Mesodermal cell (in vitro differentiated cells): ENCODE data around the gene TBC1D17.

ENCODE experiments used
- H3K27ac ChIP-seq: 2 replicates; pipeline ENCODE4 v1.7.0; 2013; ENCODE audit warnings: mild to moderate bottlenecking, low read depth, low read length, moderate library complexity; ENCODE audit not compliant: severe bottlenecking
- H3K36me3 ChIP-seq: 2 replicates; pipeline ENCODE4 v1.7.1; 2013; ENCODE audit warnings: mild to moderate bottlenecking, low read length, moderate library complexity; ENCODE audit not compliant: control insufficient read depth, insufficient read depth
- H3K4me1 ChIP-seq: one replicate; pipeline ENCODE4 v1.7.1; 2013; ENCODE audit warnings: mild to moderate bottlenecking, low read length; ENCODE audit not compliant: insufficient read depth, control insufficient read depth, poor library complexity, severe bottlenecking
- H3K4me3 ChIP-seq: 2 replicates; pipeline ENCODE4 v1.7.0; 2013; ENCODE audit warnings: low read length, control low read depth, mild to moderate bottlenecking; ENCODE audit not compliant: insufficient read depth, poor library complexity, severe bottlenecking; ENCODE audit errors: extremely low read depth
- H3K9me3 ChIP-seq: 2 replicates; pipeline ENCODE4 v1.7.1; 2013; ENCODE audit warnings: mild to moderate bottlenecking, low read length, moderate library complexity; ENCODE audit not compliant: control insufficient read depth
- WGBS, 2 experiments: methylation state at CpG; one replicate each; pipeline ENCODE4 v1.1.5; 2013; ENCODE audit warnings: missing lambda C conversion rate in 2 of 2; ENCODE audit not compliant: insufficient coverage in 2 of 2; 5-methylcytosine and 5-hydroxymethylcytosine counted together

Gene TBC1D17

DNA sequence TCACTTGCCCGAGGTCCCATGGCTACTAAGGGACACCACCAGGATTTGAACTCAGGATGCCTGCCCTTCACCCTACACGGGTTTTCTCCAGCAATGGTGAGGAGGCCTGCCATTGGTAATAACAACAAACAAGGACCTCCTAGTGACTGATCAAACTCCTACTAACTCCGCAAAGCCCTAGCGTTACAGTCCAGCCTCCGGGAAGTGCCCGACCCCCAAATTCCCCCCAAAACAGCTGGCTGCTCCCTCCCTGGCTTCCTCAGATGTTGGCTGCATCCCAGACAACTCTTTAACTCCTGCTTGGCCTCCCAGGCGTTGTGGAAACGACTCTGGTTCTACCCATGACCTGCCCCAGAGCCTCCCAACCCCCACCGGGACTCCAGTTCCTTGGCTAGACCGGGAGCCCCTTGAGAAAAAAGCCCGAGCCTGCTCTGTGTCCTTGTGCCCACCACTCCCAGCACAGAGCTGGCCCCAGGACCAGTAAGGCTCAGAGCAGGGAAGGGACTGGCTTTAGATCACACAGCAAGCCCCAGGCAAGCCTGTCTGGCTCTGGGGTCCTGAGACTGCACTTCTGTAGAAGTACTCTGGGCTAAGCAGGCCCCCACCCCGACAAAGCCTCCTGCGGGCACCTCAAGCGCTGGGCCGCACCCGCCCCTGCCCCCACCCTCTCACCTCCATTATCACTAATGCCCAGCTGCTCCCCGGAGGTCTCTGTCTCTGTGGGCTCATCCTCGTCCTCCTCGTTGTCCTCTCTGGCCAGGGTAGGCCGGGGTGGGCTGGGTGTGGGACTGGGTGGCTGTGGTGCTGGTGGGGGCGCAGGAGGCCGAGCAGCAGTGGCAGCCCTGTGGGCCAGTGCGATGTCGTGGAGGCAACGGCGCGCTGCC, 5.0 kb upstream of the TBC1D17 start:
- H3K4me3 ChIP-seq: no peak overlapping the region
- H3K36me3 ChIP-seq: peaks cover 35% of the 10 kb centered on the region
- H3K4me1 ChIP-seq: peaks cover 3% of the 10 kb centered on the region
- 93% methylated on average over 16 to 17 of the region's 27 CpGs for WGBS, 2 experiments
- H3K27ac ChIP-seq: no peak overlapping the region
- H3K9me3 ChIP-seq: peaks cover 5% of the 10 kb centered on the region

DNA sequence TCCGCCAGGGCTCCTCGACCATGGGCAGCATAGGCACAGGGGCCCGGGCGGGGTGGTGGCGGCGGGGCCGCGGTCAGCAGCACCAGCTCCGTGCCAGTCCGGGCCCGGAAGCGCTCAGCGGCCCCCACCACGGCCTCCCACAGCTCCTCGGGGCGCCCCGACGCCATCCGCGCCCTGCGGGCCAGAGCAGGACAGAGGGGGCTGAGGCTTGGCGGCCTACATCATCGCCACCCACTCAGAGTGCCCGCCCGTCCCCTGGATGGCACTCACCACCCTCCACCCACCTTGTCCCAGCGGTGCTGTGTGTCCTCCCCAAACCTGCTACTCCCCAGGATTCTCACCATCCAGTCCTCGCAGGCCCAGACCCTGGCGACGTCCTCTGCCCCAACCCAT, 4.4 kb upstream of the TBC1D17 start:
- Histone ChIP-seq H3K4me1 (peaks cover 3% of the 10 kb centered on the region), H3K27ac (no peak overlapping the region), H3K9me3 (peaks cover 5% of the 10 kb centered on the region), H3K4me3 (no peak overlapping the region), H3K36me3 (peaks cover 35% of the 10 kb centered on the region)
- WGBS, 2 experiments: 97 to 98% methylated on average over 23 to 27 of the region's 29 CpGs

DNA sequence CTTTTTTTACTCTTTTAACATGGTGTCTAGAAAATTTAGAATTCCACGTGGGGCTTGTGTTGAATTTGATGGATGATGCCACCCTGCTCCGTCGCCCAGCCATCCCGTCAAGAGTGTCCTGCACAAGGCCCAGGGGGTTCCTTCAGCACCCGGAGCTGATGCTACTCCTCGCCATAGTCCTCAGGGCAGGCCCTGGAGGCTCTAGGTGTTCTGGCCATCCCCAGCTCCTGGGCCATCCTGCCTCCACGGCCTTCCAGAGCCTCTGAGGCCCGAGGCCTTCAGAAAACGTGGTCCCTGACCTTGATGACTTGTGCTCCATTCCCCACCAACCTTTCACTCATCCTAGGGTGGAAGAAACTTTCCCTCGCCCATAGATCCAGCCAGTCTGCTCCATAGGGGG, 3.7 kb upstream of the TBC1D17 start:
- no peak overlapping the region for H3K27ac ChIP-seq
- no peaks in the 10 kb centered on the region for H3K9me3 ChIP-seq
- H3K4me3 ChIP-seq: no peak overlapping the region
- H3K36me3 ChIP-seq: peaks cover 31% of the 10 kb centered on the region
- peaks cover 8% of the 10 kb centered on the region for H3K4me1 ChIP-seq
- WGBS, 2 experiments: 98% methylated on average over 9 to 10 of the region's 10 CpGs

DNA sequence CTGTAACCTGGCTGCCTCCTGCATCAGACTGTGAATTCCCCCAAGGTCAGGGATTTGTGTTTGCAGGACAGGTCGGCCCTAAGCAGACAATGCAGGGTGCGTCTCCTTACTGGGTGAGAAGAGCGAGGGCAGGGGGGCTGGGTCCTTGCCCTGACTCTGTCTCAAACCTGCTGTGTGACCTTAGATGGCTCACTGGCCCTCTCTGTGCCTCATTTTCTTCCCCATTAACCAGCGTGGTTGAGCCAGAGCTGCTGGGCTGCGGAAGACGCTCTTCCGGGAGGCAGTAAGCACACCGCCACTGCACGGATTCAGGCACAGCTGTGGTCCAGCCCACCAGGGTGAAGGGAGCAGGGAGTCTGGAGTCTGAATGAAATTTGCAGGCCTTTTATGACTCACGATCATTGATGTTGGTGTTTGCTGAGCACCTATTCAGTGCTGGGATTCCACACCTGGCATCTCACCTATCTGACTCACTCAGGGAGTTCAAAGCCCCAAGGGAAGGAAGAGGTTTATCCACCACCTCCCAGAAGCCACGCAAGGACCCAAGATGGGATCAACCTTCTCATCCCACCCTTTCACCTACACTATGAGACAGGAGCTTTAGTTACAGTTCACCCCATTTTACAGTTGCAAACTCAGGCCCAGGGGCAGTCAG, 2.9 kb upstream of the TBC1D17 start:
- WGBS, 2 experiments: 93 to 96% methylated on average over 8 to 10 of the region's 11 CpGs
- Histone ChIP-seq H3K4me3 (no peak overlapping the region), H3K36me3 (peaks cover 39% of the 10 kb centered on the region), H3K27ac (no peak overlapping the region), H3K9me3 (no peaks in the 10 kb centered on the region), H3K4me1 (peaks cover 11% of the 10 kb centered on the region)

DNA sequence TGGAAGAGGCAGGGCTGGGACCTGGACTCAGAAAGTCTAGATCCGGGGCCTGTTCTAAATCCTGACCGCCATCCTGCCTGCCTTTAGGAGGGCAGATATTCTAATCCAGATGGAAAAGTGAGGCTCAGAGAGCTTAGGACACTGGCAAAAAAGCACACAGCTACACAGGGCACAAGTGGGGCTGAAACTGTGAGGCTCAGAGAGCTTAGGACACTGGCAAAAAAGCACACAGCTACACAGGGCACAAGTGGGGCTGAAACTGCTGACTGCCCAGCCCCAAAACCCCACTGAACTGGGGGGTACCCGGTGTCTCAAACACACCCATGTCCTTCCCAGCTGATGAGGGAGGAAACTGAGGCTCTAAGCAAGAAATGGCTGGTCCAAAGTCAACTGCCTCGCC, 2.3 kb upstream of the TBC1D17 start:
- peak overlapping the region; percentile 99 for H3K4me3 ChIP-seq

DNA sequence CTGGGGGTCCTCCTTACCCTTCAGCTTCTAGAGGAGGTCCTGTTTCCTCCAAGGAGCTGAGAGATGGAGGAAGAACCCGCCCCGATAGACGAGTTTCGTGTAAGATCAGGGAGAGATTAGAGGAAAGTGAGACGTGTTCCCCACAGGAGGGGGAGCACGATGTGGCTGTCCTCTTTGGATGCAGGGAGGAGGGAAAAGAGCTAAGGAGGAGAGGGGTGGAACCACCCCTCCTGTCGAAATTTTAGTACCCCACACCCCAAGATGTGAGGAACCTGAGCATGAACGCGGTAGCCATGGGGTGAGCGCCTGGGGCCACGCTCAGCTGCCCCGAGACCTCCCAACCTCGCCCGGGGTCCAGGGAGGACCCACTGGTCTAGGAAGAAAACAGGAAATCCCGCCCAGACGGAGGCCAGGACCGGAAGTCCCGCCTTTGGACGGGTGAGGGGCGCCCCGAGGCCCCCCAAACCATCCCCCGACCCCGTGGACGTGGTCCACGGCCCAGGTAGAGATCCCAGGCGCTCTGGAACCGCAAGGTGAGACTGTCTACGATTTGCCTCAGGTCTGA, 1.6 kb upstream of the TBC1D17 start:
- Histone ChIP-seq H3K4me3 (peak overlapping the region; percentile 99), H3K36me3 (peaks cover 46% of the 10 kb centered on the region), H3K4me1 (peaks cover 11% of the 10 kb centered on the region), H3K27ac (peak overlapping the region; percentile 98), H3K9me3 (no peaks in the 10 kb centered on the region)
- WGBS, 2 experiments: 0 to 1% methylated on average over 22 to 26 of the region's 28 CpGs

More for the DNA sequence above, 2.3 kb upstream of the TBC1D17 start:
- Histone ChIP-seq H3K4me1 (peaks cover 11% of the 10 kb centered on the region), H3K36me3 (peaks cover 44% of the 10 kb centered on the region), H3K27ac (no peak overlapping the region), H3K9me3 (no peaks in the 10 kb centered on the region)
- WGBS, 2 experiments: 88 to 89% methylated on average over 3 to 4 of the region's 4 CpGs

DNA sequence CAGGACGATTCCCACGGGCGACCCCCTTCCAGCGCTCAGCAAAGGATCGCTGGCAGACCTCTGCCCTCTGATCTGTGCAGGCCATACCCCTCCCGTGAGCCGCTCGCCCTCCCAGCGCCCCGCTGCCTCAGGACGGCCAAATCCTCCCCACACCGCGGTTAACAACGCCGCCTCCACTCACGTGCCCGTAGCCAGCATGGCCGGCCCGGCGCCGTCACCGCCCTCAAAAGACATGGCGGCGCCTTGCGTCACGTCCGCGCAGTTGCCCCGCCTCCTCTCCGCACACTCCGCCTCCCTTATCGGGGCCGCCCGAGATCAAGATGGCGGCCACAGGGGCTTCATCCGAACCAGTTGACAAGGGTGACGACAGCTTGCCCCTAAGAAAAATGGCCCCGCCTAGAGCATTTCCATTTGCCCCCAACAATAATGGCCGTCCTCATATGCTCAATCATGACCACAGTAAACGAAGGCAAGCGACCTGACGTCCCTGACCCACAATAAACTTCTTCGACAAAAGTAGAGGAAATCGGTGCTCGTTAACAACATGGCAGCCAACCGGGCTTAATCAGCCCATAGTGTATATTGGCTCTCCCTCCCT, 981 bp upstream of the TBC1D17 start:
- Histone ChIP-seq H3K36me3 (peaks cover 46% of the 10 kb centered on the region), H3K4me3 (peak overlapping the region; percentile 99), H3K4me1 (peaks cover 11% of the 10 kb centered on the region), H3K9me3 (no peaks in the 10 kb centered on the region), H3K27ac (peak overlapping the region; percentile 98)
- 0% methylated on average over 40 to 41 of the region's 46 CpGs for WGBS, 2 experiments

DNA sequence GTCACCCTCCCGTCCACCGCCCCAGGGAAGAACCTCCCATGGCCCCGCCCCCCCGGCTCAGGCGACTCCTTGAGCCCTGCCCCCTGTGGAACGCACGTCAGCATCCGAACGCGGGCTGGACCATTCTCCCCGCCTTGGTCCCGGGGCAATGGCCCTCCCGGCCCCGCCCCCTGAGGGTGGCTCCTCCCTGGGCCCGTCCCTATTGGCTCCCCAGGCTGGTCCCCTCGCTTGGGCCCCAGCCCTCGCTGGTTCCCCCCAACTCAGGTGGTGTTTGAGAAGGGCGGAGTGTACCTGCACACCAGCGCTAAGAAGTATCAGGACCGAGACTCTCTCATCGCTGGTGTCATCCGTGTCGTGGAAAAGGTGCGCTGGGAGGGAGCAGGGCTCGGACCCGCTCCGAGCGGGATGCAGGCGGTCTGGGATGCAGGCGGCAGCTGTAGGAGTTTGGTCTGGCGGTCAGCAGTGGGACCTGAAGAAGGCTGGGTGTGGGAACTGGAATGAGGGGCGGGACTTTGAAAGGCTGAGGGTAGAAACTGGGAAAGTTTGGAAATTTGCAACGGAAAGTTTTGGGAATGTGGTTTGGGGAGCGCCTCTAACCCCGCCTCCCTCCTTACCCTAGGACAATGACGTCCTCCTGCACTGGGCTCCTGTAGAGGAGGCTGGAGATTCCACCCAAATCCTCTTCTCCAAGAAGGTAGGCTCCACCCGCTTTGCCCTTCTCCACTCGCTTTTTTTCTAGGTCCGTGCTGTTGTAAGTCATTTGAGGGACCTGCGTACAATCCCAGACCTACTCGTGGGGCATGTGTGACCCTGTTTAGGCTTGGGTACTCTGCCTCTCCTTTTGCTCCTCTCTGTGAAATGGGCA, 609 bp downstream of the TBC1D17 start:
- Histone ChIP-seq H3K36me3 (peaks cover 49% of the 10 kb centered on the region), H3K4me1 (peaks cover 11% of the 10 kb centered on the region), H3K27ac (peak overlapping the region; percentile 98), H3K9me3 (peaks cover 5% of the 10 kb centered on the region), H3K4me3 (peak overlapping the region; percentile 99)
- 8 to 9% methylated on average over 29 to 31 of the region's 41 CpGs for WGBS, 2 experiments

DNA sequence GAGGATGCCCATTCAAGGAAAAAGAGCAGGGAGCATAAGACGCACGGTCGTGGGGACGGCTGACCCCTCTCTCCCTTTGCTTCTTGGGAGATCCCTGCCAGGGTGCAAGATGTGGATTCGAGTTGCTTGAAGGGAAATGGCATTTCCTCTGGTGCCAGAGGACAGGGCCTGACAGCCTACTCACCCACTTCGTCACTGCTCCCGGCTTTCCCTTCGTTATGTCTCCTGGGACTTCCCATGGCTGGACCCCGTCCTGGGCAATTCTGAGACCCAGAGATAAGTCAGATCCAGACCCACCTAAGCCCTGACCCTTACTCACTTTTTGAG, 1.2 kb downstream of the TBC1D17 start:
- H3K4me3 ChIP-seq: peak overlapping the region; percentile 99
- H3K36me3 ChIP-seq: peaks cover 55% of the 10 kb centered on the region
- peaks cover 6% of the 10 kb centered on the region for H3K9me3 ChIP-seq
- H3K4me1 ChIP-seq: peaks cover 11% of the 10 kb centered on the region
- WGBS, 2 experiments: 85 to 90% methylated on average over 4 to 6 of the region's 9 CpGs
- H3K27ac ChIP-seq: peak overlapping the region; percentile 23
